CD4-positive, alpha-beta memory T cell (primary cell): ENCODE data around the gene PFDN6. TPM values are rescaled to one million over a fixed set of nuclear protein-coding genes. Genes with fewer than 3 reads are reported as not detected.
A peak's percentile ranks its signal among the peaks of the same experiment; 100 is the strongest.
"Not testable (repeated sequence)": the region's sequence is repeated elsewhere in the genome, so short reads cannot be mapped to it uniquely, and the experiment has no call there.

Experiments
- CTCF ChIA-PET: fragments of 350-600 bp; sonication (Branson Sonifier 250); formaldehyde crosslinking; loops from one replicate; lab custom pipeline; 2021; ENCODE audit warnings: inconsistent platforms; ENCODE audit not compliant: partially characterized antibody; lab: Charles Lee
- POLR2A ChIA-PET: fragments of 350-600 bp; sonication (Branson Sonifier 250); formaldehyde crosslinking; loops from one replicate; lab custom pipeline; 2021; ENCODE audit not compliant: partially characterized antibody; lab: Charles Lee
- DNase-seq, 5 donors: peaks; one replicate each; pipeline versions ENCODE4 v3.0.0 to v3.0.0-alpha.2; 2020 to 2022; ENCODE audit warnings: mixed read lengths in 1 of 5
- H3K27ac ChIP-seq: one replicate; pipeline ENCODE4 v1.7.0; 2013; ENCODE audit warnings: low read depth, low read length
- H3K27me3 ChIP-seq: 2 replicates; pipeline ENCODE4 v1.7.0; 2013; ENCODE audit warnings: mild to moderate bottlenecking, low read length, moderate library complexity; ENCODE audit not compliant: insufficient read depth
- H3K36me3 ChIP-seq: 2 replicates; pipeline ENCODE4 v1.7.0; 2013; ENCODE audit warnings: mild to moderate bottlenecking, low read length, moderate library complexity; ENCODE audit not compliant: insufficient read depth
- H3K4me1 ChIP-seq: 2 replicates; pipeline ENCODE4 v1.7.0; 2013; ENCODE audit warnings: mild to moderate bottlenecking, low read length, moderate library complexity; ENCODE audit not compliant: insufficient read depth
- H3K4me3 ChIP-seq, 2 donors: one replicate each; pipeline ENCODE4 v1.7.0; 2013; ENCODE audit warnings: low read length in 2 of 2, mild to moderate bottlenecking in 1 of 2
- H3K9me3 ChIP-seq, 2 donors: one replicate each; pipeline ENCODE4 v1.7.0; 2013; ENCODE audit warnings: low read length in 2 of 2, control low read depth in 1 of 2; ENCODE audit not compliant: control insufficient read depth in 1 of 2
- H3K27ac Mint-ChIP-seq, 7 donors: one replicate each; pipeline ENCODE4 v1.8.0; 2020 to 2021; ENCODE audit warnings: mixed read lengths in 7 of 7, mild to moderate bottlenecking in 6 of 7, inconsistent platforms in 3 of 7, moderate library complexity in 3 of 7
- H3K27me3 Mint-ChIP-seq, 2 donors: one replicate each; pipeline ENCODE4 v1.8.0; 2020 to 2021; ENCODE audit warnings: mixed read lengths in 2 of 2
- H3K36me3 Mint-ChIP-seq, 2 donors: one replicate each; pipeline ENCODE4 v1.8.0; 2020 to 2021; ENCODE audit warnings: mixed read lengths in 2 of 2, inconsistent platforms in 1 of 2, mild to moderate bottlenecking in 1 of 2
- H3K4me1 Mint-ChIP-seq, 4 donors: one replicate each; pipeline ENCODE4 v1.8.0; 2020 to 2021; ENCODE audit warnings: mixed read lengths in 4 of 4, mild to moderate bottlenecking in 1 of 4
- H3K4me3 Mint-ChIP-seq, 8 donors: one replicate each; pipeline ENCODE4 v1.8.0; 2020 to 2021; ENCODE audit warnings: mixed read lengths in 8 of 8, mild to moderate bottlenecking in 7 of 8, moderate library complexity in 6 of 8, inconsistent platforms in 3 of 8
- H3K9me3 Mint-ChIP-seq, 8 donors: one replicate each; pipeline ENCODE4 v1.8.0; 2020 to 2021; ENCODE audit warnings: mixed read lengths in 8 of 8, mild to moderate bottlenecking in 5 of 8, inconsistent platforms in 3 of 8, moderate library complexity in 1 of 8
- intact Hi-C: fragments of 100-400 bp; cut with micrococcal nuclease; formaldehyde crosslinking; loops from one replicate; pipeline ENCODE4 v1.15.1; 2023
- polyA plus RNA-seq, 2 donors: library from polyadenylated mRNA; unstranded; fragments of 300-500 nt; fragmentation: Illumina TruSeq; gene quantifications; one replicate each; pipeline ENCODE4 v1.2.3, GENCODE V29; 2021
- total RNA-seq, 2 experiments: library from RNA; stranded (reverse); gene quantifications; one replicate each; pipeline ENCODE4 v1.2.3, GENCODE V29; 2021

The PFDN6 gene
- total and polyA plus RNA-seq, 4 experiments from 2014 or later, result 33.1 to 45.5 (median 40.2) TPM

DNA sequence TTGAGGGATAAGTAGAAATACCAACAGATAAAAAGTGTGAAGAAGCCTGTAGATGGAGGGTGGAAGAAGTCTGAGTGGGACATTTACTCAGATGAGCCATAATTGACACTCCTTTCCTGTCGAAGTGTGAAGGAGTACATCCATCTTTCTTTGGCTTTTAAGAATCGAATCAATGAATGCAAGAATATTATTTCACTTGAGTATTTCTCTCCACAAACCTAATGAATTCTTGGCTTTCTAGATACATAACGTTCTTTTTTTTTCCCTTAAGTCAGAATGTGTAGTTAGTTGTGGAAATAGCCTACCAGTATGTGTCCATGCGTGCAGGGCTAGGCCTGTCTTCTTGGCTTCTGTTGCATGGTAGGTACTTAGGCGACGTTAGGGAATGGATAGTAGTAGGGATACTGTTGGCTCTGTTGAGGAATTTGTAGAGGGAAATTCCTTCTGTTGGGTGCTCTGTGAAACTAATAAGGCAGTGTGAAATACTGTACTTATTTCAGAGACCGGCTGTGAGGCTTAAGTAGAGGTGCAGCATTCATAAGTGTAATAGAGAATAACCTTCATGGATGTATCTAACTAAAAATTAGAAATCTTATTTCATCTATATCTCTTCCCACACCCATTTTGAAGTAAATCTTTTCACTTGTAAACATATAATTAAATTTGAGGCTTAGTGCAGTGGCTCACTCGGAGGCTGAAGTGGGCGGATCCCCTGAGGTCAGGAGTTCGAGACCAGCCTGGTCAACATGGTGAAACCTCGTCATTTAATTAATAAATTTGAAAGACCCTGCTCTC lies 16.1 kb upstream of the PFDN6 start:
- H3K27me3 ChIP-seq, result no peaks in the 10 kb centered on the region
- H3K9me3 ChIP-seq, result no peaks in the 10 kb centered on the region
- peak overlapping the region; percentile 96 to 100 (median 98) for H3K4me3 Mint-ChIP-seq
- H3K36me3 ChIP-seq, result peaks cover 39% of the 10 kb centered on the region
- H3K9me3 Mint-ChIP-seq, result peaks cover 0 to 5% (median 0%) of the 10 kb centered on the region in 8 donors
- H3K27ac ChIP-seq, result peak overlapping the region; percentile 85
- POLR2A ChIA-PET, result interaction anchor here (0.8 to 8.5 kb wide), 14 partner anchors 9 to 304 kb away, joined by 3 to 220 read pairs (median 25); partner anchors contain the start of genes BRD2, CUTA, PFDN6 and RGL2
- H3K27me3 Mint-ChIP-seq, result no peaks in the 10 kb centered on the region
- H3K4me3 ChIP-seq, result peak overlapping the region; percentile 75 to 90
- intact Hi-C loops, result loop anchor here (5.0 to 10.0 kb wide), 3 partner anchors 144 to 1299 kb away; partner anchors contain the start of genes CUTA and DXO
- CTCF ChIA-PET, result interaction anchor here (2.5 kb wide), 1 partner anchor 72 kb away, joined by 15 read pairs; no protein-coding TSS in a partner anchor
- peak overlapping the region; percentile 97 to 100 (median 99) for H3K27ac Mint-ChIP-seq
- H3K4me1 ChIP-seq, result peaks cover 72% of the 10 kb centered on the region
- H3K4me1 Mint-ChIP-seq, result peaks cover 45 to 87% (median 68%) of the 10 kb centered on the region in 4 donors
- no peak for DNase-seq
- peaks cover 33 to 74% of the 10 kb centered on the region in 2 donors for H3K36me3 Mint-ChIP-seq

DNA sequence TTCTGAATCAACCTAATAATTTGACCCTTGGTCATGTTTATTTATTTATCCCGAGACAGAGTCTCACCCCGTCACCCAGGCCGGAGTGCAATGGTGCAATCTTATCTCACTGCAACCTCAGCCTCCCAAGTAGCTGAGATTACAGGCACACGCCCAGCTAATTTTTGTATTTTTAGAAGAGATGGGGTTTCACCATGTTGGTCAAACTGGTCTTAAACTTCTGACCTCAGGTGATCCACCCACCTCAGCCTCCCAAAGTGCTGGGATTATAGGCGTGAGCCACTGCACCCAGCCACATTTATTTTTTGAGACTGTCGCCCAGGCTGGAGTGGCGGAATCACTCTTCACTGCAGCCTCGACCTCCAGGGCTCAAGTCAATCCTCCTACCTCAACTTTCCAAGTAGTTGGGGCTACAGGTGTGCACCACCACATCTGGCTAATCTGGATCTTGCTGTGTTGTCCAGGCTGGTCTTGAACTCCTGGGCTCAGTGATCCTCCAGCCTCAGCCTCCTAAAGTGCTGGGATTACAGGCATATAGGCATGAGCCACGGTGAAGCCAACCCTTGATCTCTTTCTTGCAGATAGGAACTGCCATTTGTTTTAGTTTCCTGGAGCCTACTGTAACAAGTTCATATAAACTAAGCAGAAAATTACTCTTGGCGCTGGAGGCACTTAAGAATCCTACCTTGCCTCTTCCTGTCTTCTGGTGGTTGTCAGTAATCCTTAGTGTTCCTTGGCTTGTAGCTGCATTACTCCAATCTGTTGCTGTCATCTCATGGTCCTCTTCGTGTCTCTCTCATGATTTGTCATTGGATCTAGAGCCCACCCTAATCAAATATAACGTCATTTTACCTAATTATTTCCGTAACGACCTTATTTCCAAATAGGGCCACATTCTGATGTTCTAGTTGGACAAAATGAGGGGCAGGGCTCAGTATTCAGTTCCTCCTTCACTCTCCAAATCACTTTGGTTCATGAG lies 15.2 kb upstream of the PFDN6 start:
- DNase-seq, result no peak
- Mint-ChIP-seq H3K9me3 (peaks cover 0 to 5% (median 0%) of the 10 kb centered on the region in 8 donors), H3K36me3 (peaks cover 26 to 73% of the 10 kb centered on the region in 2 donors), H3K27ac (peak overlapping the region; percentile 63 to 100 (median 97)), H3K27me3 (no peaks in the 10 kb centered on the region), H3K4me3 (peak overlapping the region; percentile 62 to 100 (median 98)), H3K4me1 (peaks cover 43 to 92% (median 75%) of the 10 kb centered on the region in 4 donors)
- H3K4me1 ChIP-seq, result peaks cover 81% of the 10 kb centered on the region
- H3K27me3 ChIP-seq, result no peaks in the 10 kb centered on the region
- peak overlapping the region in 1 of 2 donors; percentile 35 for H3K4me3 ChIP-seq
- intact Hi-C loops, result loop anchor here (5.0 to 10.0 kb wide), 3 partner anchors 143 to 1299 kb away; partner anchors contain the start of genes CUTA and DXO
- H3K27ac ChIP-seq, result peak overlapping the region; percentile 82
- no peaks in the 10 kb centered on the region for H3K9me3 ChIP-seq
- POLR2A ChIA-PET, result interaction anchor here (1.2 to 8.5 kb wide), 5 partner anchors 9 to 74 kb away, joined by 3 to 220 read pairs (median 3); partner anchors contain the start of genes PFDN6, RXRB and WDR46
- CTCF ChIA-PET, result no interaction called here
- peaks cover 36% of the 10 kb centered on the region for H3K36me3 ChIP-seq

DNA sequence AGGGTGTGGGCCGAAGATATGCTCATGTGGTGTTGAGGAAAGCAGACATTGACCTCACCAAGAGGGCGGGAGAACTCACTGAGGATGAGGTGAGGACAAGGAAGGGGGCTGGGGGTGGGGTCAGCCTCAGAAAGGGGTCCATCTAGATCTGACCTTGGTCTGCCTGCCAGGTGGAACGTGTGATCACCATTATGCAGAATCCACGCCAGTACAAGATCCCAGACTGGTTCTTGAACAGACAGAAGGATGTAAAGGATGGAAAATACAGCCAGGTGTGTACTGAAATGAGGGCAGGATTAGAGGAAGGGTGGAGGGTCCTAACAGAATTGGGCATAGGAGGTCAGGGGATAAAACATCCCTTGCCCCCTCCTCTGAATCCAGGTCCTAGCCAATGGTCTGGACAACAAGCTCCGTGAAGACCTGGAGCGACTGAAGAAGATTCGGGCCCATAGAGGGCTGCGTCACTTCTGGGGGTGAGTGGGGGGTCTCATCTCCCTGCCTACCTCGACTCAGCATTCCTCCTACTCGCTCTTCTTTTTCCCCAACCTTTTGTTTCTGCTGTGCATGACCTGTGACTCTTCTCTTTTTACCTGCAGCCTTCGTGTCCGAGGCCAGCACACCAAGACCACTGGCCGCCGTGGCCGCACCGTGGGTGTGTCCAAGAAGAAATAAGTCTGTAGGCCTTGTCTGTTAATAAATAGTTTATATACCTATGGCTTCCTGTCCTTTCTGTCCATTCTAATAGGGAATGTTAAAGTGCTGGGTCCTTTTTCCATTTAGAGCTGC lies 13.4 kb upstream of the PFDN6 start:
- peak overlapping the region in 1 of 2 donors; percentile 79 for H3K4me3 ChIP-seq
- CTCF ChIA-PET, result interaction anchor here (0.6 to 4.2 kb wide), 7 partner anchors 13 to 149 kb away, joined by 4 to 32 read pairs (median 8); partner anchors contain the start of genes PFDN6 and WDR46
- POLR2A ChIA-PET, result interaction anchor here (0.9 to 8.8 kb wide), 20 partner anchors 9 to 1611 kb away, joined by 3 to 220 read pairs (median 14); partner anchors contain the start of genes CUTA, GPANK1, PFDN6 and RGL2
- not testable (repeated sequence) for H3K27me3 Mint-ChIP-seq, H3K27me3 ChIP-seq, DNase-seq, H3K9me3 ChIP-seq, H3K9me3 Mint-ChIP-seq
- H3K4me3 Mint-ChIP-seq, result peak overlapping the region; percentile 69 to 92 (median 84)
- peaks cover 39 to 92% (median 65%) of the 10 kb centered on the region in 4 donors for H3K4me1 Mint-ChIP-seq
- peaks cover 41% of the 10 kb centered on the region for H3K36me3 ChIP-seq
- H3K36me3 Mint-ChIP-seq, result peaks cover 21 to 73% of the 10 kb centered on the region in 2 donors
- intact Hi-C loops, result loop anchor here (10.0 kb wide), 2 partner anchors 299 to 1301 kb away; partner anchors contain the start of gene DXO
- peaks cover 73% of the 10 kb centered on the region for H3K4me1 ChIP-seq
- peak overlapping the region; percentile 82 for H3K27ac ChIP-seq
- peak overlapping the region; percentile 63 to 97 (median 94) for H3K27ac Mint-ChIP-seq

DNA sequence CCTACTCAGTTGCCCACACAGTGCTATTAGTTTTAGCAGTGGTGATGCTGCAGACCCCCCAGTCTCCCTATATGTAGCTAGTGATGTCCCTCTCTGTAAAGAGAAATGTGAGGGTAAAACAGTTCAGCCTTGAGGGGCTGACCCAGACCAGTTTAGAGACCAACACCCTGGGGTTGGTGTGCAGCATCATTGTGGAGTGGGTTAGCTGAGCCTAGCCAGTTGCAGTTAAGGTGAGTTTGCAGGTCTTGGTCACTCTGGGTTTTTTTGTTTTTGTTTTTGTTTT lies 12.9 kb upstream of the PFDN6 start:
- Mint-ChIP-seq H3K27me3 (no peaks in the 10 kb centered on the region), H3K9me3 (peaks cover 0 to 4% (median 0%) of the 10 kb centered on the region in 8 donors), H3K4me1 (peaks cover 37 to 92% (median 62%) of the 10 kb centered on the region in 4 donors), H3K36me3 (peaks cover 21 to 73% of the 10 kb centered on the region in 2 donors), H3K4me3 (peak overlapping the region; percentile 69 to 92 (median 84)), H3K27ac (peak overlapping the region; percentile 63 to 97 (median 94))
- Histone ChIP-seq H3K27me3 (no peaks in the 10 kb centered on the region), H3K27ac (peak overlapping the region; percentile 82), H3K4me1 (peaks cover 71% of the 10 kb centered on the region), H3K4me3 (peak overlapping the region; percentile 72 to 79), H3K36me3 (peaks cover 41% of the 10 kb centered on the region), H3K9me3 (no peaks in the 10 kb centered on the region)
- ChIA-PET CTCF (interaction anchor here (0.6 to 4.2 kb wide), 10 partner anchors 11 to 149 kb away, joined by 3 to 32 read pairs (median 8); partner anchors contain the start of genes PFDN6 and WDR46), POLR2A (interaction anchor here (0.6 to 8.8 kb wide), 27 partner anchors 10 to 1612 kb away, joined by 3 to 220 read pairs (median 8); partner anchors contain the start of genes BAK1, CUTA, GPANK1 and HSD17B8)
- DNase-seq, result no peak
- intact Hi-C loops, result loop anchor here (10.0 kb wide), 2 partner anchors 298 to 1302 kb away; partner anchors contain the start of gene DXO

DNA sequence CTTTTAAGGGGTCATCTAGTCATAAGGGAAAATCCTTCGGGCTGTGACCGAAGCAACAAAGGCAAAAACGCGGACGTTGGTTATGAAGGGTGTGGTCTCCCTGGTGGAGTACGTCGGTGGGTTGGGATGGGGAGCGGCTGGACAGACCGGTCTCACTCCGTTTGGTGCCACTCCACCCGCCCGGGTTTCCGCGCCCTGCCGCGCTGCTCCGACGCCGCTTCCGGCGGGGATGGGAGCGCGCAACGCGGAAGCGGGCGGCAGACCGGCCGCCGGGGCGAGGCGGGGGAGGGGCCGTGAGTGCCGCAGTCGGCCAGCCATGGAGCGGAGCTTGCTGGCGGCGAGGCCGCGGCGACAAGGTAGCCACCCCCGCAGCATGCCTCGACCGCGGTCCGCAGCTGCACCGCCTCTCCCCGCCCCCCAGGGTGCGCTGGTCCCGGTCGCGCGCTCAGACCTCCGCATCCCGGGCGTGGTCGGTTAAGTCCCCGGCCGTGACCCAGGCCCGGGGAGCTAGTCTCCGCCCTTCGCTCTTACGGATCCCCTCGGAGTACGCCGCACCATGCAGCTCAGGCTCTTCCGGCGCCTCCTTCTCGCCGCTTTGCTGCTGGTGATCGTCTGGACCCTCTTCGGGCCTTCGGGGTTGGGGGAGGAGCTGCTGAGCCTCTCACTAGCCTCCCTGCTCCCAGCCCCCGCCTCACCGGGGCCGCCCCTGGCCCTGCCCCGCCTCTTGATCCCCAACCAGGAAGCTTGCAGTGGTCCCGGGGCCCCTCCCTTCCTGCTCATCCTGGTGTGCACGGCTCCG lies 12.3 kb upstream of the PFDN6 start, which contains the start of gene B3GALT4:
Gene B3GALT4 (plus strand): TSS at position 260 of the 799 bp plus-strand sequence. CDS start 297 bp downstream, at position 557.
- peaks cover 21 to 69% of the 10 kb centered on the region in 2 donors for H3K36me3 Mint-ChIP-seq
- peak within 1 kb of the TSS; percentile 89 to 93 (median 91) for H3K4me3 Mint-ChIP-seq
- no peaks in the 10 kb centered on the region for H3K27me3 Mint-ChIP-seq
- H3K4me1 ChIP-seq, result peaks cover 71% of the 10 kb centered on the region
- H3K27ac Mint-ChIP-seq, result peak within 1 kb of the TSS; percentile 90 to 97 (median 94)
- peaks cover 43% of the 10 kb centered on the region for H3K36me3 ChIP-seq
- H3K9me3 ChIP-seq, result no peaks in the 10 kb centered on the region
- intact Hi-C loops, result loop anchor here (1.0 to 10.0 kb wide), 7 partner anchors 12 to 1302 kb away; partner anchors contain the start of genes DXO, PFDN6 and WDR46
- peak; percentile 66 to 77 (median 75) for DNase-seq
- H3K4me1 Mint-ChIP-seq, result peaks cover 35 to 87% (median 59%) of the 10 kb centered on the region in 4 donors
- ChIA-PET POLR2A (interaction anchor here (0.6 to 8.8 kb wide), 39 partner anchors 8 to 1612 kb away, joined by 3 to 220 read pairs (median 5); partner anchors contain the start of genes BAK1, CUTA, GPANK1 and HSD17B8), CTCF (interaction anchor here (0.6 to 4.2 kb wide), 15 partner anchors 10 to 153 kb away, joined by 3 to 32 read pairs (median 5); partner anchors contain the start of genes PFDN6, WDR46 and ZBTB22)
- no peaks in the 10 kb centered on the region for H3K27me3 ChIP-seq
- H3K27ac ChIP-seq, result peak within 1 kb of the TSS; percentile 82
- peaks cover 0 to 4% (median 0%) of the 10 kb centered on the region in 8 donors for H3K9me3 Mint-ChIP-seq
- H3K4me3 ChIP-seq, result peak within 1 kb of the TSS; percentile 72 to 79
